Measurements from ENCODE around the gene STAT5B.

DNA sequence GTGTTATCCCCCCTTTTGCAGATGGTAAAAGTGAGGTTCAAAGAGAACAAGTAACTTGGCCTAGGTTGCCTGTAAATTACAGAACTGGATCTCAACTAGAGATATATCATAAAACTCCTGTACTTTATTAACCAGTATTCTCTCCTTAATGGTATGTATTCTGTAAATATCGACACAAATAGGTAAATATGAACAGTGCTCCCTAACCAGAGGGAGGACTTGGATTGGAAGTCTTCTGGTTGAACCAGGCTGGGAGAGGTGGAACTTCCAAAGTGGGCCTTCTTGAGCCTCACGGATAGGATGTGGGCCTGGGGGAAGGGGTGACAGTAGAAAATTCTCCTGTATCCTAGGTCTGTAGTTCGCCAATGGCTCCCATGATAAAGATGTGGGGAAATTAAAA lies 19.8 kb upstream of the STAT5B start:
- TF ChIP-seq, protein P1, sequence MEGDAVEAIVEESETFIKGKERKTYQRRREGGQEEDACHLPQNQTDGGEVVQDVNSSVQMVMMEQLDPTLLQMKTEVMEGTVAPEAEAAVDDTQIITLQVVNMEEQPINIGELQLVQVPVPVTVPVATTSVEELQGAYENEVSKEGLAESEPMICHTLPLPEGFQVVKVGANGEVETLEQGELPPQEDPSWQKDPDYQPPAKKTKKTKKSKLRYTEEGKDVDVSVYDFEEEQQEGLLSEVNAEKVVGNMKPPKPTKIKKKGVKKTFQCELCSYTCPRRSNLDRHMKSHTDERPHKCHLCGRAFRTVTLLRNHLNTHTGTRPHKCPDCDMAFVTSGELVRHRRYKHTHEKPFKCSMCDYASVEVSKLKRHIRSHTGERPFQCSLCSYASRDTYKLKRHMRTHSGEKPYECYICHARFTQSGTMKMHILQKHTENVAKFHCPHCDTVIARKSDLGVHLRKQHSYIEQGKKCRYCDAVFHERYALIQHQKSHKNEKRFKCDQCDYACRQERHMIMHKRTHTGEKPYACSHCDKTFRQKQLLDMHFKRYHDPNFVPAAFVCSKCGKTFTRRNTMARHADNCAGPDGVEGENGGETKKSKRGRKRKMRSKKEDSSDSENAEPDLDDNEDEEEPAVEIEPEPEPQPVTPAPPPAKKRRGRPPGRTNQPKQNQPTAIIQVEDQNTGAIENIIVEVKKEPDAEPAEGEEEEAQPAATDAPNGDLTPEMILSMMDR (IDR thresholded peaks at IDR 0.05; ENCODE audit: insufficient read depth, low read length, poor library complexity, severe bottlenecking) = no peak
- no peak for TF ChIP-seq EZH2phosphoT487 (conservative IDR thresholded peaks at IDR 0.05; ENCODE audit: low read length)
